Ectodermal cell (in vitro differentiated cells): ENCODE results near the gene NOD1.
"Not testable (repeated sequence)": the region's sequence is repeated elsewhere in the genome, so short reads cannot be mapped to it uniquely, and the experiment has no call there.

Experiments
- H3K27ac ChIP-seq: 2 replicates; pipeline ENCODE4 v1.7.0; 2013; ENCODE audit warnings: mild to moderate bottlenecking, low read depth, low read length; ENCODE audit not compliant: insufficient read depth, poor library complexity, severe bottlenecking
- H3K27me3 ChIP-seq: 2 replicates; pipeline ENCODE4 v1.7.0; 2013; ENCODE audit warnings: mild to moderate bottlenecking, low read length; ENCODE audit not compliant: insufficient read depth, control insufficient read depth, poor library complexity, severe bottlenecking
- H3K36me3 ChIP-seq: one replicate; pipeline ENCODE4 v1.7.0; 2013; ENCODE audit warnings: low read length; ENCODE audit not compliant: control insufficient read depth, insufficient read depth
- H3K4me1 ChIP-seq: one replicate; pipeline ENCODE4 v1.7.0; 2013; ENCODE audit warnings: low read length; ENCODE audit not compliant: control insufficient read depth, insufficient read depth
- H3K4me3 ChIP-seq: 2 replicates; pipeline ENCODE4 v1.7.0; 2013; ENCODE audit warnings: low read depth, low read length, control low read depth; ENCODE audit not compliant: insufficient read depth
- H3K9me3 ChIP-seq: 2 replicates; pipeline ENCODE4 v1.7.0; 2013; ENCODE audit warnings: mild to moderate bottlenecking, low read length, moderate library complexity; ENCODE audit not compliant: control insufficient read depth
- WGBS, 2 experiments: methylation state at CpG; one replicate each; pipeline ENCODE4 v1.1.7; 2013; ENCODE audit warnings: missing lambda C conversion rate in 2 of 2; 5-methylcytosine and 5-hydroxymethylcytosine counted together

The NOD1 gene

DNA sequence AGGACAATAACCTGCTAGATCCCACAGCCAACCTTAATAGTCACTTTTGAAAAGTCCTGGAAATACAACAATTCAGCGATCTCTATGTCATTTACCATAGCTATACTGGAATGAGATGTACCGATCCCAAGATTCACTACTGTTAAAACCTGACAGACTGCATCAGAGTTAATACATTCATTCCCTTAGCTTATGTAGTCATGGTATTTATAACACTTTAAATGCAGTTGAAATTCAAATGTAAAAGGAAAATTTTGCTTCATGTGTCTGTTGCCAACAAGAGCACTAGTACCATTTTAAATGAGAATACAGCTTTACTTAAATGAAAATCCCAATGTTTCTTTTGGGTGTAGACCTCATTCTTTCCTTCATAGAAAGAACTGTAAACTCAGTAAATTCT lies 37.2 kb upstream of the NOD1 start:
- Histone ChIP-seq H3K4me1 (peaks cover 7% of the 10 kb centered on the region), H3K27ac (no peak overlapping the region), H3K36me3 (no peaks in the 10 kb centered on the region), H3K9me3 (no peaks in the 10 kb centered on the region), H3K27me3 (no peaks in the 10 kb centered on the region), H3K4me3 (no peak overlapping the region)
- WGBS, 2 experiments = 90 to 100% methylated on average over 2 of the region's 2 CpGs

DNA sequence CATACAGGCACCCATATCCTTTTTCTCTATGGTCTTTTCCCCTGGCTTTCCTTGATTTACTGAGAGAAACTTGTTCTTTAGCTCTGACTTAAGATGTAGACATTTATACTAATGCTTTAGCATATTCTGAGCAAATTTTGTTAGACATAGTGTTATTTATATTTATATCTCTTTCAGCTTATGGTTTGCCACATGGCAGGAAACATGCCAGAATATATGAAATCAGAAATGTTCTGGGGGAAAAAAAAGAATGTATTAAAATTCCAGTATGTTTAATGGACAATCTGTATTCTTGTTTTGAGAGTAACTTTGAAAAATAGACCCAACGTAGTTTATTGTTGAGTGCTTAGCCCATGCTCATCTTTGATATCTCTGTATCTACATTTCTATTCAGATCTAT lies 36.2 kb upstream of the NOD1 start:
- no peaks in the 10 kb centered on the region for H3K27me3 ChIP-seq
- H3K4me1 ChIP-seq = peaks cover 7% of the 10 kb centered on the region
- H3K4me3 ChIP-seq = no peak overlapping the region
- H3K36me3 ChIP-seq = no peaks in the 10 kb centered on the region
- WGBS, 2 experiments = 86 to 88% methylated on average over 1 of the region's 1 CpG
- no peaks in the 10 kb centered on the region for H3K9me3 ChIP-seq
- H3K27ac ChIP-seq = no peak overlapping the region

DNA sequence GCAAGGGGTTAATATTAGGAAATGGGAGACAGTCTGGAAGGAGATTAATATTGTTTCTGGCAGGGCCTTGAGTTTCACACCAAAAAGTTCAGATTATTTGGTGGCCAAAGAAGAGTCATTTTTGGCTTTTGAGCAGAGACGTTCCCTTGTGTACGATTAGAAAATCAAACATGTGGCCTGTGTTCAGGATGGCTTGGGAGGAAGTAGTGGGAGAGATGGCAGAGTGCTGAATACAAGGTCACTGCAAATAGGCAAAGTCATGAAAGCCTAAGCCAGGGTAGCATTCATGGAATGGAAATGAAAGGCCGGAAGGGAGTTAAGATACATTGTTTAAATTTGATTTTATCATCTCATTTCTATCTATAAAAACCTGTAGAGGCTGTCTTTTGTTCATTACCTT lies 35.6 kb upstream of the NOD1 start:
- 93 to 95% methylated on average over 2 of the region's 3 CpGs for WGBS, 2 experiments
- Histone ChIP-seq H3K9me3 (no peaks in the 10 kb centered on the region), H3K27ac (no peak overlapping the region), H3K4me3 (no peak overlapping the region), H3K4me1 (peaks cover 7% of the 10 kb centered on the region), H3K27me3 (no peaks in the 10 kb centered on the region), H3K36me3 (no peaks in the 10 kb centered on the region)

- Histone ChIP-seq H3K36me3 (no peaks in the 10 kb centered on the region), H3K4me3 (no peak overlapping the region), H3K27me3 (no peaks in the 10 kb centered on the region), H3K9me3 (no peaks in the 10 kb centered on the region), H3K27ac (no peak overlapping the region), H3K4me1 (peaks cover 7% of the 10 kb centered on the region)
- WGBS, 2 experiments = 93 to 94% methylated on average over 2 of the region's 2 CpGs
These were observed 35.2 kb upstream of the NOD1 start for GRCh38 chr7:30513762-30514161.

DNA sequence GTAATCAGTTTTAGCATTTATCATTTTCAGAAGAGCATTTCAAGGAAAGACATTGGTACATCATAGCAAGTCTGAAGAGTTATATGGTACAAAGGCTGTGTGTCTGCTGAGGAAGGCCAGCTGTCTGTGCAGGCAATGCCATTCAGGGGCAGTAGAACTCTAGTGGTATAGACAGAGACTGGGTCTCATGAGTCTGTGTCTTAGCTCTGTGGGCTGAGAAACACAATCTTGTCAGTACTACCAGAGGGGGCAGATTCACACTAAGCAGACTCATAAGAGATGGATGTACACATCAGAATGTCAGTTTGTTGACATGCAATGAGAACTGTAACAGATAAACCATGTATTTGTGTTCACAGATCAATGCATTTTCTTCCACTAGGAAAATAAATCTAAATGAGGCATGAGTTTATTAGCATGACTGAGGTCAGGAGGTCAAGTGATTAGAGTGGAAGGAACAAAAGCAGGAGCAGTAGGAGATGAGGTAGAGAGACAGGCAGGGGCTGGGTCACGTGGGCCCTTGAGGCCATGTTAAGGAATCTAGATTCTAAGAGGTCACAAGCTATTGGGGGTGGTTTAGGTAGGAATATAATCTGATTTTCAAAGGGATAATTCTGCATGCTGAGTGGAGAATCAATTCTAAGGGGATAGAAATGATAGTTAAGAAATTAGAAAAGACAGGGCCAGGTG lies 33.5 kb upstream of the NOD1 start:
- Histone ChIP-seq H3K27me3 (no peaks in the 10 kb centered on the region), H3K27ac (peak overlapping the region; percentile 37), H3K36me3 (no peaks in the 10 kb centered on the region), H3K4me1 (peaks cover 7% of the 10 kb centered on the region), H3K9me3 (no peaks in the 10 kb centered on the region), H3K4me3 (no peak overlapping the region)
- WGBS, 2 experiments = 19 to 22% methylated on average over 1 of the region's 1 CpG

GRCh38 chr7:30511494-30511893 lies 32.9 kb upstream of the NOD1 start:
- Histone ChIP-seq H3K4me1 (peaks cover 7% of the 10 kb centered on the region), H3K27ac (peak overlapping the region; percentile 53), H3K27me3 (no peaks in the 10 kb centered on the region), H3K4me3 (no peak overlapping the region), H3K36me3 (no peaks in the 10 kb centered on the region), H3K9me3 (no peaks in the 10 kb centered on the region)
- WGBS, 2 experiments = 77 to 88% methylated on average over 2 of the region's 2 CpGs

- WGBS, 2 experiments = 77 to 82% methylated on average over 4 of the region's 4 CpGs
- H3K27ac ChIP-seq = no peak overlapping the region
These were observed 31.8 kb upstream of the NOD1 start for GRCh38 chr7:30510124-30511075.

DNA sequence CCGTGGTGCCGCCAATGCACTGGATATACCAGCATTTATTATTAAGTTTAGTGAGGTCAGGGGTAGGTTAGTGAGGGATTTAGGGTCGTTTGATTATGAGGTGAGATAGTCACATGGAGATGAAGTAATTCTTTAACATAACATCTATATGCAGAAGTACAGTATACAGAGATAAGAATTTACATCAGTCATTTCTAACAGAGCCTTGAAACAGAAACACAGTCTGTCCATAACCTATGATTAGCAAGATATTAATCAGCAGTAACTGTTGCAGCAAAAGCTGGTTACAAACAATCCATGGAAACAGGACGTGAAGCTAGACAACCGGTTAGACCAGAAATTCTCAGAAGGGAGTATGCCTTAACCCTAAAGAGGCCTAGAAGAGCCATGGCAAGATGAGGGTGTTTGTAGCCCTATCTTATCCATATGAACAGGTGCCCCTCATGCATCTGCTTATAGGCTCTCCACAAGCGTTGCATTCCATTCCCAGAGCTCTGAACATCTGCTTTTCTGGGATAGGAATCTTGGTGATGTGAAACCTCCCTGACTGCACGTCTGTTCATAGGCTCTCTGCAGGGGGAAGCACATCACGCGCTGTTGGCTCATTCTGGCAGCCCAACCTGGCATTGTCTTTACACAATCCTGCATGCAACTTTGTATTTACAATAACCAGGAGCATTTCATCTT lies 30.7 kb upstream of the NOD1 start:
- H3K4me3 ChIP-seq, H3K9me3 ChIP-seq, H3K36me3 ChIP-seq, H3K4me1 ChIP-seq, H3K27ac ChIP-seq, H3K27me3 ChIP-seq: not testable (repeated sequence)
- WGBS, 2 experiments = 89% methylated on average over 8 of the region's 9 CpGs

More at GRCh38 chr7:30510124-30511075, 31.8 kb upstream of the NOD1 start:
- Histone ChIP-seq H3K4me1 (peaks cover 7% of the 10 kb centered on the region), H3K9me3 (no peaks in the 10 kb centered on the region), H3K27me3 (no peaks in the 10 kb centered on the region), H3K36me3 (no peaks in the 10 kb centered on the region), H3K4me3 (no peak overlapping the region)

DNA sequence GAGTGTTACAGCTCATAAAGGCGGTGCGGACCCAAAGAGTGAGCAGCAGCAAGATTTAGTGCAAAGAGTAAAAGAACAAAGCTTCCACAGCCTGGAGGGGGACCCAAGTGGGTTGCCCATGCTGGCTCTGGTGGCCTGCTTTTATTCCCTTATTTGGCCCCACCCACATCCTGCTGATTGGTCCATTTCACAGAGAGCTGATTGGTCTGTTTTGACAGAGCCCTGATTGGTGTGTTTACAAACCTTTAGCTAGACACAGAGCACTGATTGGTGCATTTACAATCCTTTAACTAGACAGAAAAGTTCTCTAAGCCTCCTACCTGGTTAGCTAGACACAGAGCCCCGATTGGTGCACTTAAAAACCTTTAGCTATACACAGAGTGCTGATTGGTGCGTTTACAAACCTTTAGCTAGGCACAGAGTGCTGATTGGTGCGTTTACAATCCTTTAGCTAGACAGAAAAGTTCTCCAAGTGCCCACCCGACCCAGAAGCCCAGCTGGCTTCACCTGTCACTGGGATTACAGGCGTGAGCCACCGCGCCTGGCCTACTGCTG lies 28.8 kb upstream of the NOD1 start:
- 94 to 95% methylated on average over 9 of the region's 9 CpGs for WGBS, 2 experiments
- H3K27me3 ChIP-seq, H3K4me3 ChIP-seq, H3K9me3 ChIP-seq, H3K4me1 ChIP-seq, H3K27ac ChIP-seq, H3K36me3 ChIP-seq: not testable (repeated sequence)
